Lung (tissue), 12 donors: Measurements from ENCODE around the gene SLCO1B3. TPM values are rescaled to one million over a fixed set of nuclear protein-coding genes. Genes with fewer than 3 reads are reported as not detected.

Experiments
- ATAC-seq: fragments of 200-7000 bp; cut with Tn5 transposase; one replicate; pipeline ENCODE4 v1.9.1; 2020; ENCODE audit warnings: moderate number of reproducible peaks; ENCODE audit not compliant: insufficient read depth, low FRiP score
- DNase-seq, 3 donors: peaks; one replicate each; pipeline ENCODE4 v3.0.0-alpha.2; 2013 to 2017
- H3K27ac ChIP-seq, 2 donors: one replicate each; pipeline ENCODE4 v1.5.1; 2013; ENCODE audit warnings: mild to moderate bottlenecking in 2 of 2, moderate library complexity in 2 of 2, control low read depth in 1 of 2, inconsistent platforms in 1 of 2, low read depth in 1 of 2, low read length in 1 of 2
- H3K27me3 ChIP-seq, 3 donors: one replicate each; pipeline ENCODE4 v1.5.1; 2013; ENCODE audit warnings: low read length in 2 of 3; ENCODE audit not compliant: control insufficient read depth in 3 of 3, insufficient read depth in 3 of 3
- H3K36me3 ChIP-seq, 4 donors: one replicate each; pipeline ENCODE4 v1.5.1; 2013; ENCODE audit warnings: low read length in 4 of 4, mild to moderate bottlenecking in 1 of 4, moderate library complexity in 1 of 4; ENCODE audit not compliant: control insufficient read depth in 4 of 4, insufficient read depth in 4 of 4
- H3K4me1 ChIP-seq, 5 donors: one replicate each; pipeline ENCODE4 v1.5.1; 2013; ENCODE audit warnings: low read length in 5 of 5, mild to moderate bottlenecking in 2 of 5, moderate library complexity in 1 of 5; ENCODE audit not compliant: control insufficient read depth in 5 of 5, insufficient read depth in 5 of 5
- H3K4me3 ChIP-seq: one replicate; pipeline ENCODE4 v1.5.1; 2013; ENCODE audit warnings: mild to moderate bottlenecking, control low read depth, moderate library complexity
- H3K9ac ChIP-seq, 2 donors: one replicate each; pipeline ENCODE4 v1.5.1; 2013; ENCODE audit warnings: low read length in 2 of 2, control low read depth in 1 of 2; ENCODE audit not compliant: insufficient read depth in 1 of 2
- H3K9me3 ChIP-seq, 4 donors: one replicate each; pipeline ENCODE4 v1.5.1; 2013; ENCODE audit warnings: low read length in 3 of 4, mild to moderate bottlenecking in 1 of 4, moderate library complexity in 1 of 4; ENCODE audit not compliant: control insufficient read depth in 4 of 4, insufficient read depth in 3 of 4
- CTCF ChIP-seq: IDR thresholded peaks from 2 replicates; pipeline ENCODE4 v1.5.1; 2012; ENCODE audit warnings: mild to moderate bottlenecking; ENCODE audit errors: control extremely low read depth, extremely low read depth
- WGBS, 2 donors: extraction: QIAGEN DNeasy Blood & Tissue Kit; methylation state at CpG; one replicate each; pipeline ENCODE4 v1.1.7; 2013; 5-methylcytosine and 5-hydroxymethylcytosine counted together
- polyA plus RNA-seq, 2 donors: library from polyadenylated mRNA; stranded (reverse); fragments of 200-250 nt; gene quantifications; one replicate each; pipeline ENCODE4 v1.2.1, GENCODE V29; 2013
- total RNA-seq, 2 donors: library from RNA; depleted of rRNA in 1 of 2; stranded (reverse); fragments of >200 nt in 1 of 2; gene quantifications; one replicate each; pipeline ENCODE4 v1.2.1, GENCODE V29; 2014 to 2021
- donor health status: control.
- donor health status: control.
- donor health status: Bipolar disorder and iron deficiency.
- donor health status: healthy.
- donor health status: DM: yes; HTN: yes; CAD: no.

Gene SLCO1B3
- total and polyA plus RNA-seq, 4 donors = 0.02 to 0.12 (median 0.09) TPM; not detected in 1

DNA sequence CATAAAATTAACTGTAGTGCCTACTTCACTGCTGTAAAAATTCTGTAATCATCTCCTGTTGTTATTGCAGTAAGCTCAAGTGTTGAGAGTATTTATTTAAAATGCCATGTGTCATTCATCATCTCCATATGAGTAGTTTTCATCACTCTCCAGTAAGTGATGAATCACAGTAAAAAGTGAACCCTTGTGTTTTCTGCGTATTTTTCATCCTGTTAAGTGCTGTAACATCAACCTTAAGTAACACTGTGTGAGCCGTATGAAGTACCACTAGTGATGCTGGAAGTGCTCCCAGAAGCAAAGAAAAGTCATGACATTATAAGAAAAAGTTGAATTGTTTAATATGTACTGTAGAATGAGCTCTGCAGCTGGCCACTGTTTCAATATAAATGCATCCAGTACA lies 55.4 kb downstream of the SLCO1B3 start:
- Histone ChIP-seq H3K4me3 (no peak overlapping the region), H3K9ac (no peak overlapping the region), H3K36me3 (no peaks in the 10 kb centered on the region), H3K27ac (no peak overlapping the region), H3K9me3 (no peaks in the 10 kb centered on the region), H3K4me1 (no peaks in the 10 kb centered on the region), H3K27me3 (no peaks in the 10 kb centered on the region)
- DNase-seq (peak in 2 of 3 donors; percentile 0 to 6), ATAC-seq (peak; percentile 66)
- 27 to 40% methylated on average over 2 of the region's 2 CpGs for WGBS, 2 donors
- no peak for TF ChIP-seq CTCF

DNA sequence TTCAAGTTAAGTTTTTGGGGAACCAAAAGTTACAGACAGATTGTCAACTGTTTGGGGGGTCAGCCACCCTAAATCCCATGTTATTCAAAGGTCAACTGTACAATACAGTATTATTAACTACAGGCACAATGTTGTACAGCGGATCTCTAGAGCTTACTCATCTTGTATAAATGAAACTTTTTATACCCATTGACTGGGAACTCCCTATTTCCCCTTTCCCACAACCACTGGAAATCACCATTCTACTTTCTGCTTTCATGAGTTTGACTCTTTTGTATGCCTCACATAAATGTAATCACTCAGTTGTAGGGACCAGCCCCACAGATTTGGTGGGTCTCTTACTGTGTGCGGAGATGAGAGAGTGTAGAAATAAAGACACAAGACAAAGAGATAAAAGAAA lies 57.8 kb downstream of the SLCO1B3 start:
- Histone ChIP-seq H3K27ac (no peak overlapping the region), H3K27me3 (no peaks in the 10 kb centered on the region), H3K4me3 (no peak overlapping the region), H3K9ac (no peak overlapping the region), H3K9me3 (no peaks in the 10 kb centered on the region), H3K36me3 (no peaks in the 10 kb centered on the region), H3K4me1 (no peaks in the 10 kb centered on the region)
- TF ChIP-seq CTCF = no peak
- DNase-seq = no peak
- ATAC-seq = no peak
- WGBS, 2 donors = 92 to 93% methylated on average over 2 of the region's 2 CpGs

GRCh38 chr12:20883288-20883687 lies 72.8 kb downstream of the SLCO1B3 start:
- ATAC-seq (peak; percentile 50), DNase-seq (peak in 1 of 3 donors; percentile 1)
- no peaks in the 10 kb centered on the region for H3K27me3 ChIP-seq
- no peak overlapping the region for H3K27ac ChIP-seq
- H3K4me1 ChIP-seq = no peaks in the 10 kb centered on the region
- H3K9me3 ChIP-seq = no peaks in the 10 kb centered on the region
- no peak overlapping the region for H3K4me3 ChIP-seq
- no peak for TF ChIP-seq CTCF
- H3K9ac ChIP-seq = no peak overlapping the region
- H3K36me3 ChIP-seq = no peaks in the 10 kb centered on the region

DNA sequence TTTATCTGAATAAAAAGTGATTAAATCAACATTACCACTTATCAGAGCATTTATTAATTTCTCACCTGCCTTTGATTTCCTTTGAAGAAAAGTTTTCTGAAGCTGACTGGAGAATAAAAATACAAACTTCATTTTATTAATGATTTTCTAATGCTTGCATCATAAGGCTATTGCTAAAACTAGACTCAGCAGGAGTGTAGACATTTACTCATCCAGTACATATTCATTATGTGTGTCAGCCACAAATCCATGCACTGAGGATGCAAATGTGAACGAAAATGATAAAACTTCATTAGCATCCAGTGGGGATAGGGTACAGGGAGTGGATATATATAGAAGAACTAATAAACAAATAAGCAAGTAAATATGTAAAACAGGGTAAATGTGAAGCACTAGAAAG lies 74.6 kb downstream of the SLCO1B3 start:
- no peak for ATAC-seq
- TF ChIP-seq CTCF = no peak
- 73 to 85% methylated on average over 1 of the region's 1 CpG for WGBS, 2 donors

More for the DNA sequence above, 74.6 kb downstream of the SLCO1B3 start:
- Histone ChIP-seq H3K27me3 (no peaks in the 10 kb centered on the region), H3K27ac (no peak overlapping the region), H3K4me1 (no peaks in the 10 kb centered on the region), H3K36me3 (no peaks in the 10 kb centered on the region), H3K9me3 (no peaks in the 10 kb centered on the region), H3K4me3 (no peak overlapping the region), H3K9ac (no peak overlapping the region)
- DNase-seq = no peak
